Pons (tissue), 1 donor: ENCODE measurements around the gene ZBTB20.
A peak's percentile ranks its signal among the peaks of the same experiment; 100 is the strongest.

Experiments
- DNase-seq: peaks from one replicate; pipeline ENCODE4 v3.0.0-alpha.2; 2016; ENCODE audit warnings: low spot score

The ZBTB20 gene

DNA sequence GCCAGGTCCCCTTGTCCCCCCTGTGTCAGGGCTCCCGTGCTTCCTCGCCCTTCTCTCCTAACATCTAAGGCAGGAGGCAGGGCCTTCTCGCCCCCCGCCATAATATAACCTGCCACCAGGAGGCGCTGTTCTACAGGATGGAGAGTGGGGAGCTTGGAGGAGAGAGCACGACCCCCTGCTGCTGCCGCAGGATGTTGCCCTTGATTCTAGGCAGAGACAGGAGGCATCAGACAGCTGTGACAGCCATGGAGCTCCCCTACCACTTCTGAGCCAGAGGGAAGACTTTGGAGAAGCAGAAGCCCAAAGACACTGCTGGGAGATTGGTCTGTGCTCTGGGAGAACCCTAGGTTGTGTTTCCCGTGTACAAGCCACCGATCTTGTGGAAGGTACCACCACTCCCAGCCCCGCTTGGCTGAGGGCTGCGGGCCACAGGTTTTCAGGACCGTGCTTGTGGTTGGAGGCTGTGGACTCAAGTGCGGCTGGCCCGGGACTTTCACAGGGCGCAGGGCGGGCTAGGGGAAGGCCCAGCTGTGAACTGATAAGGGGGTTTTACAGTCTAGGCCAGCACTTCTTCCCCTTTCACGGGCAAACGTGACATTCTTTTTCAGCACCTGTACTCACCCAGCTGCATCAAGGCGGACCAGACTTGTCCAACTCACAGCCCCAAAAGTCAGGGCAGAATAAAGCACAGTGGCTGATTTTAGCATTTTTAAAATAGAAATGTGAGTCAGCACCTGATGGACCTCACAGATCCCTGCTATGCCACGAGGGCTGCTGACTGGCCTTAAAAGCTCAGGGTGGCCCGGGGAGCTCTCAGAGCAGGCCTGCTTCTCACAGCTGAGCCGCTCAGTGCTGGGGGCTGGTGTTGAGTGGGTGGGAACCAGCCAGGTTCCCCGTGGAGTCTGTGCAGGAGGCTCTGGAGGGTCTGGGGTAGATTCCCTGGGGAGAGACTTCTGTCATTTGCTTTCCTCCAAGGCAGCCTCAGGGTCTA lies 855.9 kb downstream of the ZBTB20 start:
- DNase-seq = peak; percentile 12

DNA sequence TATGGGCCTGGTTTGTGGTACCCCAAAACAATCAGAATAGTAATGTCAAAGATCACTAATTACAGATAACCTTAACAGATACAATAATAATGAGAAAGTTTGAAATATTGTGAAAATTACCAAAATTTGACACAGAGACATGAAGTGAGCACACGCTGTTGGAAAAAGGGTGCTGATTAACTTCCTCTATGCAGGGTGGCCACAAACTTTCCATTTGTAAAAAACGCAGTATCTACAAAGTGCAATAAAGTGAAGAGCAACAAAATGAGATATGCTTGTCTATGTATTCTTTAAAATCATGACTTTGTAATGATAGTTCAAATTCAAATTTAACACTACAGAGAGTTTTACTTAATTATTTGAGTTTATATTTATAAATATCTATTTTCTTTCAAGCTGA lies 860.8 kb downstream of the ZBTB20 start:
- no peak for DNase-seq

DNA sequence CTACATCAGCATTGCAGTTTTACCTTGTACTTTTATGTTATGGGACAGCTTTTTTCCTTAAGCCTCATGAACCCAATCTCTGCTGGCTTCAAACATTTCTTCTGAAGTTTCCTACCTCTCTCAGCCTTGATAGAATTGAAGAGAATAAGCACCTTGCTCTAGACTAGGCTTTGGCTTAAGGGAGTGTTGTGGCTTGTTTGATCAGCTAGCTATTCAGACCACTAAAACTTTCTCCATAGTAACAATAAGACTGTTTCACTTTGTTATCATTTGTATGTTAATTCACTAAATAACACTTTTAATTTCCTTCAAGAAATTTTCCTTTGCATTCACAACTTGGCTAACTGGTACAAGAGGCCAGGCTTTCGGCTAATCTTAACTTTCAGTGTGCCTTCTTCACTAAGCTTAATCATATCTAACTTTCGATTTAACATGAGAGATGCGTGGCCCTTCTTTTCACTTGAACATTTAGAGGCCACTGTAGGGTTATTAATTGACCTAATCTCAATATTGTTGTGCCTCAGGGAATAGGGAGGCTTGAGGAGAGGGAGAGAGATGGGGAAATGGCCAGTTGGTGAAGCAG lies 861.3 kb downstream of the ZBTB20 start:
- DNase-seq = no peak

DNA sequence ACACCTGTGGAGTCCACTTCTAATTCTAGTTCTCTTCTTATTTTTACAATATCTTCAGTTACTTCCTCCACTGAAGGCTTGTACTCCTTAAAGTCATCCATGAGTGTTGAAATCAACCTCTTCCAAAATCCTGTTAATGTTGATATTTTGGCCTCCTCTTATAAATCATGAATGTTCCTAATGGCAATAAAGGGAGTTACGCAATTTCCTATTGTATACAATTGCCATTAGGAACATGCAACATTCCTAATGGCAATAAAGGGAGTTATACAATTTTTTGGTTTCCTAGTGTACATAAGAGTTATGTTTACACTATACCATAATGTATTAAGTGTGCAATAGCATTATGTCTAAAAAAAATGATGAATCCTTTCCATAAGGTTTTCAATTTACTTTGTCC lies 862.4 kb downstream of the ZBTB20 start:
- DNase-seq = no peak
